ENCODE measurements around the gene RAB31. TPM values are rescaled to one million over a fixed set of nuclear protein-coding genes. Genes with fewer than 3 reads are reported as not detected.
"Not testable (repeated sequence)": the region's sequence is repeated elsewhere in the genome, so short reads cannot be mapped to it uniquely, and the experiment has no call there.

Gene RAB31
- polyA plus RNA-seq, 1 donor: 29.4 TPM

DNA sequence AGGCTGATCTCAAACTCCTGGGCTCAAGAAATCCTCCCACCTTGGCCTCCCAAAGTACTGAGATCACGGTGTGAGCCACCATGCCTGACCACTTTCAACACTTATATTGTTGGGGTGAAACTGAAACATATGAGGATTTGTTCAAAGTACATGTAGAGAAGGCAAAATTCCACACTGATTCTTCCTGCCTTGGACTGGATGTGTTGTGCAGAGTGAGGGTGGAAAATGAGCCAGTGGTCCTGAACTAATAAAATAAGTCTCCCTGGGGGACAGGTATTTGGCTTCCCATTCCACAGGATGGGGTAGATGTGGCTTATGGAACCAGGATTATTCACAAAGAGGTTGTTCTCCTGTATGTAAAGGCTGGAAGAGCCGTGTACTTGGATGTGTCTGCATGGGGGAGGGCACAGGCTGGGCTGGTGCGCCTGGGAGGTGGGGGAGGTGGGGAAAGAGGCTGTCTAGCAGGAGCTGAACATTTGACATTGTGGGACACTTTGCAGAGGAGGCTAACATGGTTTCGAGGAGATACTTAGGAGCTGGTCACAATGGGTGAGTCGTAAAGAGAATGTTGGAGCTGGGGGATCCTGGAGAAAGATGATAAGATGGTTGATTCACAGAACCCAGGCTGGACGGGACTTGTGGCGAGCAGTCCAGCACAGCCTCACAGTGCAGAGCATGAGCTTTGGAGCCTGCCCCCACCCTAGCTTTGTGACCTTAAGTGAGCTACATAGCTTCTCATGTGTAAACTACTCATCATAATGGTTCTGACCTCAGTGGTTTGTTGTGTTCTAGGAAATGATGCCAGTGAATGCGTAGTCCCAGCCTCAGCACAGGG, 177.3 kb downstream of the RAB31 start, which contains the start of gene TXNDC2:
Gene TXNDC2 (plus strand): TSS at position 804 of the 835 bp plus-strand sequence. CDS start 708 bp downstream, outside the sequence.
- DNase-seq: no peak

DNA sequence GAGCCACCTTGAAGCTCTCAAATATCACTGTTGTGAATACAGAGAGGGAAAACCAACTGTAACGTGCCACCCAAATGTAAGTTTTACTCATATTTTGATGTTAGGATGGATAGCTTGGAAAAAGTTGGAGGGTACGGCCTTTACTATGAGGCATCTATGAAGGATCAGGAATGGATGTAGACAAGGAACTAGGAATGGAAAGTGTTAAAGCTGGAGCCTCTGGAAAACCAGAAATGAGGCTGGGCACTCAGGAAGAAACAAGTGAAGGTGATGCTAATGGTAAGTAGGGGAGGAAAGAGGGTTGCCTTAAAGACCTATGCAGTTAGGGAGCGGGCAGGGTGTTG, 177.9 kb downstream of the RAB31 start:
- DNase-seq: no peak

DNA sequence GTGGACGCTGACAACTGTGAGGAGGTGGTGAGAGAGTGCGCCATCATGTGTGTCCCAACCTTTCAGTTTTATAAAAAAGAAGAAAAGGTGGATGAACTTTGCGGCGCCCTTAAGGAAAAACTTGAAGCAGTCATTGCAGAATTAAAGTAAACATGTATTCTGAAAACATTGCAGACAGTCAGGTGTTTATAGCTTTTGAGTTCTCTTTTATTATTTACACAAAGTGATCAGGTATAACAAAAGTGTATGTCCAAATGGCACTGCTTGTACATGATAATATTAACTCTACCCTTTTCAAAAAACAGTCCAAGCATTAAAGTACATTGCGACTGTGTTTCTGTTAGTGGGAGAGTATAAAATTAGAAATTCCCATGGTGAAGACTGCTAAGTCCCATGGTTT, 179.9 kb downstream of the RAB31 start:
- DNase-seq: no peak

DNA sequence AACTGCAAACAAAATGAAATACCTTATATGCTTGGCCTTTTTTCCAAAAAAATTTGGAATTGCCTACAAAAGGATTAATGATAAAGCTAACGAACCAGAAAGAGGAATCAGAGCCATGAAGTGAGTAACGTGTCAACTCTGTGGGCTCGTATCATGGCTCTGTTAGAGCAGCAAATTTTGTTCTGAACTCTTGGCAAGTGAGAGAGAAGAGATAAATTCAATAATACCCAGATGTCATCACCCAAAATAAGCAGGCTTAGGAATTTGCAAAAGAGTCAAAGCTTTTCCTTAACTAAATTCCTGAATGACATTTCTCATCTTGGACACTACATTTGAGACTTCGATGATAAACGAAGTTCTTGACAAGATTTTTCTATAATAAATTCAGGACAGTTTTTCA, 182.1 kb downstream of the RAB31 start:
- DNase-seq: no peak

DNA sequence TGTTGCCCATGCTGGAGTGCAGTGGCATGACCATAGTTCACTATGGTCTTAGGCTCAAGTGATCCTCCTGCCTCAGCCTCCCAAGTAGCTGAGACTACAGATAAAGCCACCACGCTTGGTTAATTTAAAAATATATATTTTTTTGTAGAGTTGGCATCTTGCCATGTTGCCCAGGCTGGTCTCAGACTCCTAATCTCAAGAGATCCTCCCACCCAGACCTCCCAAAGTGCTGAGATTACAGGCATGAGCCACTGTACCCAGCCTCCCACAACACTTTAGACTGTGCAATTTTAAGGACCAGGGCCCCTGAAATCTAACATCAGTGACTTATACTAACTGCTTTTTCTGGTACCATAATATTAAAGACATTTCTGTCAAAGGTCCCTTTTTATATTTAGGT, 182.9 kb downstream of the RAB31 start:
- no peak for DNase-seq

DNA sequence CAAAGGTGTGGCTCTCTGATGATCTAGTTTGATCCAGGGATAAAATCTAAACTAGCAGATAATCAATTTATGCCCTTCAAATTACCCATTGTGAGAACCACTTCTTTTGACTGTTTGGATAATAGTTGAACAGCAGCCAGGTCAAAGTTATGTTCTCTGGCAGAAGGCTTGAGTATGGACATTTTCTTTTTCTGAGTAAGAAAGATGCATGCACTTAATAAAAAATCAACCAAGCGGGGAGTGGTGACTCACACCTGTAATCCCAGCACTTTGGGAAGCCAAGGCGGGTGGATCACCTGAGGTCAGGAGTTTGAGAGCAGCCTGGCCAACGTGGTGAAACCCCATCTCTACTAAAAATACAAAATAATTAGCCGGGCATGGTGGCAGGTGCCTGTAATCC, 183.4 kb downstream of the RAB31 start:
- not testable (repeated sequence) for DNase-seq

DNA sequence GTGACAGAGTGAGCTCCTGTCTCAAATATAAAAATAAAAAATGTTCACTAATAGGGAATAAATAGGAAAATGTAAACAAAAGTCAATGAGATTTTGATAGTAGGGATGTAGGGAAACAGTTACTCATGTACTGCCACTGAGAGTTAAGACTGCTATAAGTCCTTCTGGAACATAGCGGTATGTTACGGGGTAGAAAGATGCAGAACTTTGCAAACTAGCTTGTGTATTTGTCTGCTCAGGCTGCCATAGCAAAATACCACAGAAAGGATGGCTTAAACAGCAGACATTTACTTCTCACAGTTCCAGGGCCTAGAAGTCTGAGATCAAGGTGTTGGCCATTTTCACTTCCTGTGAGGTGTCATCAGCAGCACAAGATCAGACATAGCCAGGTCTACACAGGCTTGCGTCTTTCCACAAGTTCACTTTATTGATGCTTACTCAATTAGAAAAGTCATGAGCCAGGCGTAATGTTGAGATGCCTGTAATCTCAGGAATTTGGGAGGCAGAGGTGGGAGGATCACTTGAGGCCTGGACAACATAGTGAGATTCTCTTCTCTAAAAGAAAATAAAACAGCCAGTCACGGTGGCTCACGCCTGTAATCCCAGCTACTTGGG, 186.5 kb downstream of the RAB31 start:
- no peak for DNase-seq

DNA sequence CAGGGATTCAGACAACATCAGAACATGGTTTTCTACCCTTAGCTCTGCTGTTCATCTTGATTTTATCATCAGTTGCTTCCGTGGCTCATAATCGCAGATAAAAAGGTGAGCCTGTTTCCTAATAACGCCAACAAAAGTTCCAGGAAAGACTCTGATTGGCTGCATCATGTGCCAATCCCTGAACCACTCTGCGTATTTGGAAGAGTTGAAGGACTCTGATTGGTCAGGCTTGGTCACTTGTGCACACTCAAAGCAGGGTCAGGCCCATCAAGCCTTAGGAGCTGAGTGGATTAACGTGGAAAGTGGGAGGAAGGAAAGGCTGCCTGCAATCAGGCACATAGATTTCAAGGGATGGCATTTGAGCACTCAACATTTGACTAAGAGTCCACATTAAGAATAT, 189.0 kb downstream of the RAB31 start:
- no peak for DNase-seq

DNA sequence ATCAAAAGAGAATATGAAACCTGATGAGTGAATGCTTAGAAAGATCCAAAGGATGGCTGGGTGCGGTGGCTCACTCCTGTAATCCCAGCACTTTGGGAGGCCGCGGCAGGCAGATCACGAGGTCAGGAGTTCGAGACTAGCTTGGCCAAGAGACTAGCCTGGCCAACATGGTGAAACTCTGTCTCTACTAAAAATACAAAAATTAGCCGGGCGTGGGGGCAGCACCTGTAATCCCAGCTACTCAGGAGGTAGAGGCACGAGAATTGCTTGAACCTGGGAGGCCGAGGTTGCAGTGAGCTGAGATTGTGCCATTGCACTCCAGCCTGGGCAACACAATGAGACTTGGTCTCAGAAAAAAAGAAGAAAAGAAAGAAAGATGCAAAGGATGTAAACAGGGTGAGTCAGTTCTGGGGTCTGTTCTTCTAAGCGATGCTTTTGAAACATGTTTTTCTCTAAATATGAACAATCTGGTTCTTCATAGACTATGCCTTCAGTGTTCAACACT, 189.7 kb downstream of the RAB31 start:
- DNase-seq: not testable (repeated sequence)

DNA sequence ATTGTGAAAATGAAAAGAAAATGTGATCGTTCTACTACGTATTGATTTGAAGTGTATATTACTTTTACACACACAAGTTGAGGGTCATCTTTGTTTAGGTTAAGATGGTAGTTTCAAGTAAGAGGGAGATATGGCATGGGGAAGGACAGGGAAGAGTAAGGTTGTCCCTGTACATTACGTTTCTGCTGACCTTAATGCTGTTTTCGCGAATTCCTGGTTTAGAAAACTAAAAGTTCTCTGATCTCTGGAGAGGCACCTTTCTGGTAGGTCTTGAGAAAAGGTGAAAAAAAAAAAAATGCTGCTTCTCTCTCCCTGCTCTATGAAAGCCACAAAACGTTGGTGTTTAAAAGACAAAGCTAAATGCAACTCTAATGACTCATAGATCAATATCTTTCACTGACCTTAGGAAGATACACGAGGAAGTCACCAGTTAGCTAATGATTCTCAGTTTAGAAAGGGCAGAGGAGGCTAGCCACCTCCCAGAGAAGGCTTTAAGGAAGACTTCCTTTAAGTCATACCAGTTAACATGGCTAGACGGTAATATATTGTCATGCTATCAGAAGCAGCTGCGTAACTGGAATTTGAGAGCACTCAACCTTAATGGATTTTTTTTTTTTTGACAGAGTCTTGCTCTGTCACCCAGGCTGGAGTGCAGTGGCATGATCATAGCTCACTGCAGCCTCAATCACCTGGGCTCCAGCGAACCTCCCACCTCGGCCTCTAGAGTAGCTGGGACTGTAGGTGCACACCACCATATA, 190.9 kb downstream of the RAB31 start:
- DNase-seq: no peak

DNA sequence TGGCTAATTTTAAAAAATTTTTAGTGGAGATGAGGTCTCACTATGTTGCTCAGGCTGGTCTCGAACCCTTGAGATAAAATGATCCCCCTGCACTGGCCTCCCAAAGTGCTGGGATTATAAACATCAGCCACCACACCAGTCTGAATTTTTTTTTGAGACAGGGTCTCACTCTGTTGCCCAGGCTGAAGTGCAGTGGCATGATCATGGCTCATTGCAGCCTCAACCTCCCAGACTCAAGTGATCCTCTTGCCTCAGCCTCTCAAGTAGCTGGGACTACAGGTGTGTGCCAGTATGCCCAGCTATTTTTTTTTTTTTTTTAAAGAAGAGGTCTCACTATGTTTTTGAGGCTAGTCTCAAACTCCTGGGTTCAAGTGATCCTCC, 191.4 kb downstream of the RAB31 start:
- DNase-seq: not testable (repeated sequence)

DNA sequence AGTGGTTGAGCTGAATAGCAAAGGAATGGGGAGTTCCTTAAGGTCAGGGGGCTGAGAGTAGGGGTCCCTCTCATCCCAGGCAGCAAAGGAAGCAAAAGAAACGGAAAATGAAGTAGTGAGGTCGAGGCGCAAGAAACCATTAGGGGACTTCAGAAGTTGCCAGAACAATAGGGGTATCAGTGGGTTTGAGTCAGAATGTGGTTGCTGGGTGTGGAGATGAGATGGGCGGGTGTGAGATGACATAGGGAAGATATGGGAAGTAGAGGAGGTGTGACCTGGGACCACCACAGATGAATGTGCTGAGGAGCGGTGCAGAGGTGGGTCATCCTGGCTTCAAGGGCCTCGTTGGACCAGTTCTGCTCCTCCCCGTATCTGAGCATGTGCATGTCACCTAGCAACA, 192.6 kb downstream of the RAB31 start:
- DNase-seq: no peak

DNA sequence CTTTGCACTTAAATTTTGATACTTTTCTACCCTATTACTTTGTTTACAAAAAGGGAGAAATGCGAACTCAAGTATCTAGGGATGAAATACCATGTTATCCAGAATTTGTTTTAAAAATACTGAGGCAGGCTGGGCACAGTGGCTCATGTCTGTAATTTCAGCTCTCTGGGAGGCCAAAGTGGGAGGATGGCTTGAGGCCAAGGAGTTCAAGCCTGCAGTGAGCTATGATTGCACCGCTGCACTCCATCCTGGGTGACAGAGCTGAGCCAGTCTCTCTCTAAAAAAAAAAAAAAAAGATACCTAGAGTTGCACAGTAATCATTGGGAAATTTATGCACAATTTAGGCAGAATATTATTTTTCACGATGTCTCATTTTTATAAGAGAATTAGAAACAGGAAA, 193.3 kb downstream of the RAB31 start:
- no peak for DNase-seq

DNA sequence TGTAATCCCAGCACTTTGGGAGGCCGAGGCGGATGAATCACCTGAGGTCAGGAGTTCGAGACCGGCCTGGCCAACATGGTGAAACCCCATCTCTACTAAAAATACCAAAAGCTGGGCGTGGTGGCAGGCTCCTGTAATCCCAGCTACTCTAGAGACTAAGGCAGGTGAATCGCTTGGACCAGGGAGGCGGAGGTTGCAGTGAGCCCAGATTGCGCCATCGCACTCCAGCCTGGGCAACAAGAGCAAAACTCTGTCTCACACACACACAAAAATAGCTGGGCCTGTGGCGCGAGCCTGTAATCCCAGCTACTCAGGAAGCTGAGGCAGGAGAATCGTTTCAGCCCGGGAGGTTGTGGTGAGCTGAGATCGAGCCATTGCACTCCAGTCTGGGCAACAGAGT, 194.2 kb downstream of the RAB31 start:
- DNase-seq: not testable (repeated sequence)

DNA sequence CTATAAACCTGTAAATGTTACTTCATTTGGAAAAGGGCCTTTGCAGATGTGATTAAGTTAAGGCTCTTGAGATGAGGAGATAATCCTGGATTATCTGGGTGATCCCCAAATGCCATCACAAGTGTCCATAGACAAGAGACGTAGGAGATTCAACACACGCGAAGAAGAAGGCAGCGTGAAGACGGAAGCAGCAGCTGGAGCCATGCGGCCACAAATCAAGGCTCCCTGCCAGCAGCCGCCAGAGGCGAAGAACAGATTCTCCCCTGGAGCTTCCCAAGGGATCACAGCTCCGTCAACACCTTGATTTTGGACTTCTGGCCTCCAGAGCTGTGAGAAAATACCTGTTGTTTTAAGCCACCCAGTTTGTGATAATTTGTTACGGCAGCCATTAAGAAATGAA, 194.7 kb downstream of the RAB31 start:
- DNase-seq: no peak

DNA sequence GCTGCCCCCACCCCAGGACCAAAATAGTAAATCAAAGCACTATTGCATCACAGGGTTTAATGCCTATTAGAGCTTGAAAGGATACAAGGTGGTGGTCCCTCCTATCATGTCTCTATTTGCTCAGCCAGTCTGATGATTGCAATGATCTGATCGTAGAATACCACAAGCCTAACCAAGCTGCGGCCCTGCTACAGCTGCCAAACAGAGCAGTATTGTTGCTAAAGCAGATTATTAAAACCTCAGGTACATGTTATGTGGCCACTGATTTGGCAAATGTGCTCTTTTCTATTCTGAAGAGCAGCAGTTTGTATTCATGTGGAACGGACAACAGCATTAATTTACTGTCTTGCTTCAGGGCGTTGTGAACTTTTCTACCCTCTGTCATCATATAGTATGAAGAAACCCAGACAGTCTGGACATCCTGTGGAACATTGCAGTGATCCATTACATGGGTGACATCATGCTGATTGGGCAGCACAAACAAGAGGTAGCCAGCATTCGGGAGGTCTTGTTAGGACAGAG, 197.4 kb downstream of the RAB31 start:
- DNase-seq: peak; percentile 37

DNA sequence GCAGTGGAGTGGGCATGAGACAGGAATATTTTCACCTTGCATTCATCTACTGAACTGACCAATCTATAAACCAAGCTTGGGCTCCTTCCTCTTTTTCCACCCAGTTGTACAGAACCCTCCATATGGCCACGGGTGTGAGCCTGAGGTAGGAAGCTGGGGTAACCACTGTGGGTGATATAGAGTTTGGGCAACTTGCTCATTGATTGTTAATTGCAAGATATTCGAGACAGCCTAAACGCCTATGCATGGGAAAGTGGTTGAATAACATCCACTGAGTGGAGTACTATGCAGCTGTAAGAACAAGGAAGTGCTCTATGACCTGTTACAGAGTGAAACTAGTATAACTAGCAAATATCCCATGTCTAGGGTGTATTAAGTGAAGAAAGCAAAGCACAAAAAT, 198.4 kb downstream of the RAB31 start:
- DNase-seq: no peak

DNA sequence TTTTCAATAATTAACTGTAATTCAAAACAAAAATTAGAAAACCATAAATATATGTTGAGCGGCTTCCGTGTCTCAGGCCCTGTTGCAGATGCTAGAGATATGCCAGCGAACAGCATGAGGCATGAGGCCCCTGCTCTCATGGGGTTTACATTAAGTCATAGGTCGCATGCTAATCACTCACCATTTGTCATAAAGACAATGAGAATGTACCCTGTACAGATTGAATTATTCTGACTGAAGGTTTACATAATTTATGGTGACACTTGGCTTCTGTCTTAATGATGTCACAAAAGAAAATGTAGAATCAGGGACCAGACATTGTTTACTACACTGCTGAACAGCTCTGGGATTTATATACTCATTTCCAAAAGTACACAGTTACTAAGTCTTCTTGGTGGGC, 199.8 kb downstream of the RAB31 start:
- DNase-seq: no peak

DNA sequence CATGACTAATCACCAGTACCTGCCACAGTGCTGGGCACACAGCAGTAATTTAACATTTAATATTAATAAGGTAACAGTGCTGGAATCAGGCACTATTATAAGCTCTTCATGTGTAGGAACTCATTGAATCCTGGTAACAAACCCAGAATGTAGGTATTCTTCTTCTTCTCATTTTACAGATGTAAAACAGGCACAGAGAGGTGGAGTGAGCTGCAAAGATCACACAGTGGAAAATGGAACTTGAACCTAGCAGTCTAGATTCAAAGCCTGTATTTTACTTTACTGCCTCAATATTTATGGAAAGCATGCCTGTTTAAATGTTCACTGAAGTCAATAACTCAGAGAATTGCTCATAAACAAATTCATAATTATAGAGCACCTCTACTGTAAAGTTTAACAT, 202.0 kb downstream of the RAB31 start:
- DNase-seq: no peak

DNA sequence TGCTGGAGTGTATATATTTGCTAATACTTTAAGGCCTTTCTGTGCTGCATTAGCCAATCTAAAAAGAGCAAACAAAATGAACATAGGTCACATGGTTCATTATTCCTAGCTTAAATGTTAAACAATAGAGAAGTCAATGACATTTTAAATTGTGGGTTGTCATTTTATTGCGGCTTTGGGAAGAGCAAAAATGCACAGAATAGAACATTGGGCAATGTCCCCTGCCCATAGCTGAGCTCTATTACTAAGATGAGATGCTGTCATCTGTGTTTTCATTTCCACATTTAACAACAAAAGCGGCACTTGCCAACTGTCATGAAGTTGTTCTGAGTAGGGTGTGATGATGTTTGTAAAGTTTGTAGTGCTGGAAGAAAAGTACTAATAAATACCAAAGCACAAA, 202.6 kb downstream of the RAB31 start:
- DNase-seq: no peak

DNA sequence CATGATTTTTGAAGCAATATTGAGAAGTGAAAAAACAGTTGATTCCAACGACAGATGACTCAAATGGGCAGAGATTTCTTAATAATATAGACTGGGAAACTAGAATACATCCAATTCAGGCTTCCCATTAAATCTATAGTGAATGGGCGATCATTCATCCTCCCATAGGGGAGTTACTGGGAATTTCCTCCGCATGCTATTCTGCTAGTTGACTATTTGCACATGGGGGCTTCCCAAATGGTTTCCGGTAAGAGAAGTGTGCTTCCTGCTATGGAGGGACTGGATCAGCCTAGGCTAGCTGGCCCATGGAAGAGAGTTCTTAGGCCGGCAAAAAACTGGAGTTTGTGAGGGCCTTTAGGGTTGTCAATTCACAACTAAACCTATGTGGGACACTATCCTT, 203.1 kb downstream of the RAB31 start:
- DNase-seq: no peak
